ENCODE measurements around the gene MOSPD3. TPM values are rescaled to one million over a fixed set of nuclear protein-coding genes. Genes with fewer than 3 reads are reported as not detected.

Gene MOSPD3
- total RNA-seq, 1 experiment from 2014 or later, result 25.0 TPM

GRCh38 chr7:100626055-100626454 is 13.7 kb downstream of the MOSPD3 start:
- in situ Hi-C loops (cut with HindIII; ENCODE audit: low pct_unique_long_range_greater_than_20kb, low sequenced_read_pairs) (no loop called here), intact Hi-C loops (cut with micrococcal nuclease; ENCODE audit: unreplicated experiment) (no loop called here)
- DNase-seq (ENCODE audit: low read depth, low spot score), result no peak
- CTCF ChIA-PET, result interaction anchor here (0.6 to 1.1 kb wide), 5 partner anchors 13 to 170 kb away, joined by 4 to 8 read pairs (median 5); partner anchors contain the start of gene PCOLCE
- POLR2A ChIA-PET, result interaction anchor here (0.6 kb wide), 1 partner anchor 10 kb away, joined by 4 read pairs; no protein-coding TSS in a partner anchor
- no peaks in the 10 kb centered on the region for H3K4me1 ChIP-seq (ENCODE audit: control insufficient read depth, insufficient read depth, low read length)
- no peaks in the 10 kb centered on the region for H3K27me3 ChIP-seq (ENCODE audit: control insufficient read depth, insufficient read depth, low read length)
- peak overlapping the region; percentile 23 to 36 for H3K4me3 ChIP-seq (ENCODE audit: low read depth in 2 of 2, low read length in 2 of 2)
- no peaks in the 10 kb centered on the region; the same call in 1 of the 2 replicates for H3K36me3 ChIP-seq (ENCODE audit: control insufficient read depth, insufficient read depth, low read length)
- no peak for ATAC-seq
- H3K27ac ChIP-seq (ENCODE audit: low read length), result no peak overlapping the region
- TF ChIP-seq POLR2AphosphoS5 (IDR thresholded peaks at IDR 0.05; ENCODE audit: low read depth, low read length) (no peak), TCF7L2 (IDR thresholded peaks at IDR 0.05; ENCODE audit: low read depth, low read length) (no peak), SIN3A (IDR thresholded peaks at IDR 0.05; ENCODE audit: borderline replicate concordance, insufficient read depth, low read depth, low read length) (no peak)
- BruUV-seq (replicated peaks), result no TSS peak
- H3K9me3 ChIP-seq (ENCODE audit: control insufficient read depth, insufficient read depth, low read depth, low read length), result no peaks in the 10 kb centered on the region

- CTCF ChIA-PET, result interaction anchor here (0.6 to 1.1 kb wide), 4 partner anchors 23 to 171 kb away, joined by 4 to 8 read pairs (median 6); partner anchors contain the start of gene PCOLCE
- in situ Hi-C loops (cut with HindIII; ENCODE audit: low pct_unique_long_range_greater_than_20kb, low sequenced_read_pairs), result no loop called here
- POLR2A ChIA-PET, result no interaction called here
- H3K4me3 ChIP-seq (ENCODE audit: low read depth in 2 of 2, low read length in 2 of 2), result peak overlapping the region; percentile 23 to 39
- BruUV-seq (replicated peaks), result no TSS peak
- intact Hi-C loops (cut with micrococcal nuclease; ENCODE audit: unreplicated experiment), result no loop called here
- H3K4me1 ChIP-seq (ENCODE audit: control insufficient read depth, insufficient read depth, low read length), result no peaks in the 10 kb centered on the region
- no peaks in the 10 kb centered on the region for H3K9me3 ChIP-seq (ENCODE audit: control insufficient read depth, insufficient read depth, low read depth, low read length)
- peak; percentile 89 for ATAC-seq
- TF ChIP-seq POLR2AphosphoS5 (IDR thresholded peaks at IDR 0.05; ENCODE audit: low read depth, low read length), result no peak
- no peak for TF ChIP-seq TCF7L2 (IDR thresholded peaks at IDR 0.05; ENCODE audit: low read depth, low read length)
- no peak for TF ChIP-seq SIN3A (IDR thresholded peaks at IDR 0.05; ENCODE audit: borderline replicate concordance, insufficient read depth, low read depth, low read length)
- no peak for TF ChIP-seq REST (IDR thresholded peaks at IDR 0.05; ENCODE audit: insufficient read depth in 1 of 2, low read depth in 2 of 2, low read length in 1 of 2)
- TF ChIP-seq CTCF (IDR thresholded peaks at IDR 0.05), result no peak
- no peak overlapping the region for H3K27ac ChIP-seq (ENCODE audit: low read length)
- H3K27me3 ChIP-seq (ENCODE audit: control insufficient read depth, insufficient read depth, low read length), result no peaks in the 10 kb centered on the region
- no peak for DNase-seq (ENCODE audit: low read depth, low spot score)
- no peaks in the 10 kb centered on the region; the same call in 1 of the 2 replicates for H3K36me3 ChIP-seq (ENCODE audit: control insufficient read depth, insufficient read depth, low read length)
These were observed 14.3 kb downstream of the MOSPD3 start for GRCh38 chr7:100626530-100627237.

DNA sequence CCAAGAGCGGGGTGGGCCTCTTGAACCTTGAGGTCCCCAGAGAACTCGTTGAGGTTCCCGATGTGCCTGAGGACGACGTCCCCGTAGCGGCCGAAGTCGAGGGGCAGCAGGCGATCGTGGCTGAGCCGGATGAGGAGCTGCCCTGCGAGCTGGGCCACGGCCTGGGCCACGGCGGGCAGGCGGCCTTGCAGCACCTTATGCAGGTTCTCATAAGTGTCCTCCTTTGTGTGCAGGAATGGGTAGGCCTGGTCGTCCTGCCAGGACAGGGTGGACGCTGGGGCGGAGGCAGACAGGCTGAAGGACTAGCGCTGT is 14.9 kb downstream of the MOSPD3 start:
- H3K9me3 ChIP-seq (ENCODE audit: control insufficient read depth, insufficient read depth, low read depth, low read length), result no peaks in the 10 kb centered on the region
- H3K27ac ChIP-seq (ENCODE audit: low read length), result no peak overlapping the region
- CTCF ChIA-PET, result interaction anchor here (0.6 kb wide), 1 partner anchor 14 kb away, joined by 3 read pairs; no protein-coding TSS in a partner anchor
- no TSS peak for BruUV-seq (replicated peaks)
- no peaks in the 10 kb centered on the region; the same call in 1 of the 2 replicates for H3K36me3 ChIP-seq (ENCODE audit: control insufficient read depth, insufficient read depth, low read length)
- POLR2A ChIA-PET, result no interaction called here
- no peak for ATAC-seq
- no peaks in the 10 kb centered on the region for H3K27me3 ChIP-seq (ENCODE audit: control insufficient read depth, insufficient read depth, low read length)
- intact Hi-C loops (cut with micrococcal nuclease; ENCODE audit: unreplicated experiment), result no loop called here
- in situ Hi-C loops (cut with HindIII; ENCODE audit: low pct_unique_long_range_greater_than_20kb, low sequenced_read_pairs), result no loop called here
- DNase-seq (ENCODE audit: low read depth, low spot score), result no peak
- TF ChIP-seq POLR2AphosphoS5 (IDR thresholded peaks at IDR 0.05; ENCODE audit: low read depth, low read length), result no peak
- no peaks in the 10 kb centered on the region for H3K4me1 ChIP-seq (ENCODE audit: control insufficient read depth, insufficient read depth, low read length)
- no peak overlapping the region for H3K4me3 ChIP-seq (ENCODE audit: low read depth in 2 of 2, low read length in 2 of 2)
